Activated gamma-delta T cell (primary cell): ENCODE measurements around the gene KRTAP10-5.

Experiments
- DNase-seq: peaks from one replicate; lab custom pipeline; 2025; lab: John Stamatoyannopoulos, UW

KRTAP10-5 gene

GRCh38 chr21:44529503-44530125 is 50.8 kb downstream of the KRTAP10-5 start:
- DNase-seq, result no peak
